Transverse colon (tissue), 4 donors: ENCODE data around the gene LSM14A.

Source experiments
- EP300 ChIP-seq: sonication (generic); formaldehyde crosslinking; IDR thresholded peaks from one replicate; pipeline ENCODE4 v1.6.1; 2017; ENCODE audit warnings: antibody characterized with exemption, low read depth
- POLR2AphosphoS5 ChIP-seq, 3 donors: sonication (generic); formaldehyde crosslinking; IDR thresholded peaks; one replicate each; pipeline ENCODE4 v1.6.1; 2016; ENCODE audit warnings: antibody characterized with exemption in 3 of 3
- TF ChIP-seq, protein P1 (sequence below), 5 experiments: fragments of 200-600 bp in 3 of 5; fragments of 450-650 bp in 2 of 5; sonication (generic) in 3 of 5; IDR thresholded peaks; 1 replicate in 2 of 5; 2 replicates in 3 of 5; pipeline ENCODE4 v1.5.1; 2016 to 2017; ENCODE audit warnings: antibody characterized with exemption in 5 of 5, inconsistent platforms in 3 of 5, mild to moderate bottlenecking in 2 of 5, moderate library complexity in 1 of 5

DNA sequence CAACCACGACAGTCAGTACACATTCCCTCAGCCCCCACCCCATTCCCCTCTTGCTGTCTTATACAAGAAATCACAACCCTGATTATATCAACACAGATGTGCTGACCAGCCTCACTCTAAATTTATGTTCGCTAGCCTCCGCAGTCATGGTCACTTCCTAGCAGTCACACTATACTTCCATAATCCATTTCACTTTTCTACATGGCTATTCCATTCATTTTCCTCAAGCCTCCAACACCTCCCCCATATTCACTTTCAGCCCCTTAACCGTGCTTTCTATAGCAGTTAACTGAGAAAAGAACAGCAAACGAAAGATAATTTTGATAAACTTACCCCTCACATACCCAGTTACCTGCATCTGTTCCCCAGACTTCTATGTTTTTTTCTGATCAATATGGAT is 8.4 kb downstream of the LSM14A start:
- TF ChIP-seq, protein P1, sequence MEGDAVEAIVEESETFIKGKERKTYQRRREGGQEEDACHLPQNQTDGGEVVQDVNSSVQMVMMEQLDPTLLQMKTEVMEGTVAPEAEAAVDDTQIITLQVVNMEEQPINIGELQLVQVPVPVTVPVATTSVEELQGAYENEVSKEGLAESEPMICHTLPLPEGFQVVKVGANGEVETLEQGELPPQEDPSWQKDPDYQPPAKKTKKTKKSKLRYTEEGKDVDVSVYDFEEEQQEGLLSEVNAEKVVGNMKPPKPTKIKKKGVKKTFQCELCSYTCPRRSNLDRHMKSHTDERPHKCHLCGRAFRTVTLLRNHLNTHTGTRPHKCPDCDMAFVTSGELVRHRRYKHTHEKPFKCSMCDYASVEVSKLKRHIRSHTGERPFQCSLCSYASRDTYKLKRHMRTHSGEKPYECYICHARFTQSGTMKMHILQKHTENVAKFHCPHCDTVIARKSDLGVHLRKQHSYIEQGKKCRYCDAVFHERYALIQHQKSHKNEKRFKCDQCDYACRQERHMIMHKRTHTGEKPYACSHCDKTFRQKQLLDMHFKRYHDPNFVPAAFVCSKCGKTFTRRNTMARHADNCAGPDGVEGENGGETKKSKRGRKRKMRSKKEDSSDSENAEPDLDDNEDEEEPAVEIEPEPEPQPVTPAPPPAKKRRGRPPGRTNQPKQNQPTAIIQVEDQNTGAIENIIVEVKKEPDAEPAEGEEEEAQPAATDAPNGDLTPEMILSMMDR (IDR thresholded peaks at IDR 0.05) = no peak
- no peak for TF ChIP-seq POLR2AphosphoS5 (IDR thresholded peaks at IDR 0.05)
- no peak for TF ChIP-seq EP300
